ENCODE measurements around the gene RBM47.
"Not testable (repeated sequence)": the region's sequence is repeated elsewhere in the genome, so short reads cannot be mapped to it uniquely, and the experiment has no call there.

Gene RBM47

GRCh38 chr4:40434126-40434687 is 195.5 kb downstream of the RBM47 start:
- no peak for DNase-seq

DNA sequence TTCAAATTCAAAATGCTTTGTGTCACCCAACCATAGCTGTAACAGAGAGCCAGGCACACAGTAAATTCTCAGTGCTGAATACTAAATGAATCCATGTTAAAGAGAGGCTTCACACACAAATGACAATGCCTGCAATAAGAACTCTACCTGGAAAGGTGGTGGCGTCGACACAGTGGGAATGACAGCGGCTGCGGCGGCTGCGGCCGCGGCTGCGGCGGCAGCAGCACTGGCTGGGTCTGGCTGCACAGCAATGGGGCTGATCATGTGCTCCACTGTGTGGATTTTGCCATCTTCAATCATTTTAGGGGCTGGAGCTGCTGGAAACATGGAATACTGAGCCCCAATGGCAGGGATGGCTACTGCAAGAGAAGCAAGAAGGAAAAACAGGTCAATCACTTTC is 197.2 kb downstream of the RBM47 start:
- DNase-seq: no peak

DNA sequence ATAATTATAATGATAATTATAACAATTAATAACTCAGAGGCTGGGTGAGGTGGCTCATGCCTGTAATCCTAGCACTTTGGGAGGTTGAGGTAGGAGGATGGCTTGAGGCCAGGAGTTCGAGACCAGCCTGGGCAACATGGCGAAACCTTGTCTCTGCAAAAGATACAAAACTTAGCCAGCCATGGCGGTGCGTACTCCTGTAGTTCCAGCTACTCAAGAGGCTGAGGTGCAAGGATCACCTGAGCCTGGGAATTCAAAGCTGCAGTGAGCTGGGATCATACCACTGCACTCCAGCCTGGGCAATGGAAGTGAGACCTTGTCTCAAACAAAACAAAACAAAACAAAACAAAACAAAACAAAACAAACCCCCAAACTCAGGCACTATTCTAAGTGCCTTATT is 201.8 kb downstream of the RBM47 start:
- not testable (repeated sequence) for DNase-seq

DNA sequence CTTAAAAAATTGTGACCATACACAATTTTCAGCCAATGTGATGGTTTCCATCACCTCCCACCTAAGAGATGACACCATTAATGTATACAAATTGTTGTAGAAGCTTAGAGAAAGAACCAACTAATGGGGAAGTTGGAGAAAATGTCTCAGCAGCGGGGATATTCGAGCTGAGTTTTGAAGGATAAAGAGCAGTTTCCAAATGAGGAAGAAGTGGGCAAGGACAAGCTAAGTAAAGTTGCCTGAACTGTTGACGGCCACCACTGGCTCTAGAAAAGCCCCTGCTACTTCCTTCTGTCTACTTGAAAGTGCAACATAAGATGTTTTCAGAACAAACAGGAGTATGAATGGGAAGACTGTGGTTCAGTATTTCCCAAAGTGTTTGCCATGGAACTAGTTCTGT is 202.5 kb downstream of the RBM47 start:
- no peak for DNase-seq

- no peak for DNase-seq
Observed at GRCh38 chr4:40425799-40426574, 203.7 kb downstream of the RBM47 start.

DNA sequence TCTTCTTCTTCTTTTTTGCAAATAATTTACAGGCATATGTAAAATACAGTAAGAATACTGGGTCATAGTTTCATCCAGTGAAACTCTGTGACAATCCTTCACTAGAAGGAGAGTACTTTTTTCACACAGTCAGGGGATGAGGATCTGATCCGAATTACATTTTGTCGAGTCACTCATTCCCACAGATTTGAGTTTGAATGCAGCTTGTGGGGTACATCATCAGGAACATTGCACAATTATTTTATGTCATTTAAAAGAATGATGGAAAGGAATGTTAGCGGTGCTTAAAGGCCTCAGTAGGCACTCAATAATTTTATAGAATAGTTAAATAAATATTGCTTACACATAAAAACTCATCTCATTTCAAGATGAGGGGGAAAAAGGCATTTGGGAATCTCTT is 205.9 kb downstream of the RBM47 start:
- DNase-seq: no peak

DNA sequence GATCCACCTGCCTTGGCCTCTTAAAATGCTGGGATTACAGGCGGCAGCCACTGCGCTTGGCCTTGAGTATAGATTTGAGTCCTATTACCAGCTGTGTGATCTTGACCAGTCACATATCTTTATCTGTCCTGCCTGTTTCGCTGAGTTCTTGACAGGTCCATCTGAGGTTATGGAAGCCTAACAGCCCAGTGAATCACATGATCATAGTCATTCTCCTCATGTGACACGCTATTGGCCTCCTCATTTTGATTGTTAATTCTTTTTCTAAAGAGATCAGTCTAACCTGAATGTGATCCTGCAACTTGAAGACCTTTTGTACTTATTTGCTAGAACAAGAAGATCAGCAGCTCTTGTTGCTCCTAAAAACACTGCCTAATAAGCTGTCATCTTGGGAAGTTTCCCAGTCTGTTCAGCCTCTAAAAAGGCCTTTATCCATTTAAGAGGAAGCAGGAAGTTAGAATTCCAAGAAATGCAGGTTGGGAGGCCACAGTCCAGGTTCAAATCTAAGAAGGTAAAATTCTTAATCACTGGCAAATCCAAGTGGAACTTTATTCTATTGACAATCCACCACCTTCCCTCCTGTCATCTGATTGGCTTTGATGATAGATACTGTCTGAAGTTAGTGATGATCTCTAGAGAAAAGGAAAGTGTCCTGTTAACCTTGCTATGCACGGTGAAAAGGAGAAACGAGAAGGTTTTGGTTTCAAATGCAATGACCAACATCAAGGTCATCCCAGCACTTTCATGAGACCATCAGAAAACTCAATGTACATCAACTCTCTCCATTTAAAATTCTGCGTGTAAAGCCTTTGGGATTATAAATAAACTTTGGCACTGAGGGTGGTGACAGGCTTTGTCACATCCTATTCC is 207.6 kb downstream of the RBM47 start:
- DNase-seq: no peak

GRCh38 chr4:40419231-40419912 is 210.3 kb downstream of the RBM47 start:
- no peak for DNase-seq

DNA sequence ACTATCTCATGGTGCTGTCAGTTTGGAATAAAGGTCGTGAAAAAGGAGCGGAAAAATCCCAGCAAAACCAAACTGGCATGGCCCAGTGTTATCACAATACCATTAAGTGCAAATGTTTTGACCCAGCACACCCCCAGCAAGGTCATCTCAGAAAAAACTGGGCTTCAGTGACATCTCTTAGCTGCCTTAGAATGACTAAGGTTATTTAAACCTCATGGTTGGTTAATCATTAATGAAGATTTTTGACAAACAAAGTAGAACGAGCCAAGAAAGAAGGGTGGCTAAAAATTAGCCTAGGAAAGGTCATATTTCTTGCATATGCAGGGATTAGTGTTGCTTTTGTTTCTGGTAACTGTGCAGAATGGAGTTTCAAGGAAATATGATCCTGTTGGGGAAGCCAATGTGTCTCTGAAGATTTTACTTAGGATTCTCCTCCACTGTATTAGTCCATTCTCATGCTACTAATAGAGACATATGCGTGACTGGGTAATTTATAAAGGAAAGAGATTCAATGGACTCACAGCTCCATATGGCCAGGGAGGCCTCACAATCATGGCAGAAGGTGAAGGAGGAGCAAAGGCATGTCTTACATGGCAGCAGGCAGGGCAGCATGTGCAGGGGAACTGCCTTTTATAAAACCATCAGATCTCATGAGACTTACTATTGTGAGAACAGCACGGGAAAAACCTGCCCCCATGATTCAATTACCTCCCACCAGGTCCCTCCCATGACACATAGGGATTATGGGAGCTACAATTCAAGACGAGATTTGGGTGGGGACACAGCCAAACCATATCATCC is 211.0 kb downstream of the RBM47 start:
- no peak for DNase-seq

GRCh38 chr4:40417941-40418340 is 211.7 kb downstream of the RBM47 start:
- DNase-seq: no peak

GRCh38 chr4:40414673-40415072 is 215.0 kb downstream of the RBM47 start:
- no peak for DNase-seq

DNA sequence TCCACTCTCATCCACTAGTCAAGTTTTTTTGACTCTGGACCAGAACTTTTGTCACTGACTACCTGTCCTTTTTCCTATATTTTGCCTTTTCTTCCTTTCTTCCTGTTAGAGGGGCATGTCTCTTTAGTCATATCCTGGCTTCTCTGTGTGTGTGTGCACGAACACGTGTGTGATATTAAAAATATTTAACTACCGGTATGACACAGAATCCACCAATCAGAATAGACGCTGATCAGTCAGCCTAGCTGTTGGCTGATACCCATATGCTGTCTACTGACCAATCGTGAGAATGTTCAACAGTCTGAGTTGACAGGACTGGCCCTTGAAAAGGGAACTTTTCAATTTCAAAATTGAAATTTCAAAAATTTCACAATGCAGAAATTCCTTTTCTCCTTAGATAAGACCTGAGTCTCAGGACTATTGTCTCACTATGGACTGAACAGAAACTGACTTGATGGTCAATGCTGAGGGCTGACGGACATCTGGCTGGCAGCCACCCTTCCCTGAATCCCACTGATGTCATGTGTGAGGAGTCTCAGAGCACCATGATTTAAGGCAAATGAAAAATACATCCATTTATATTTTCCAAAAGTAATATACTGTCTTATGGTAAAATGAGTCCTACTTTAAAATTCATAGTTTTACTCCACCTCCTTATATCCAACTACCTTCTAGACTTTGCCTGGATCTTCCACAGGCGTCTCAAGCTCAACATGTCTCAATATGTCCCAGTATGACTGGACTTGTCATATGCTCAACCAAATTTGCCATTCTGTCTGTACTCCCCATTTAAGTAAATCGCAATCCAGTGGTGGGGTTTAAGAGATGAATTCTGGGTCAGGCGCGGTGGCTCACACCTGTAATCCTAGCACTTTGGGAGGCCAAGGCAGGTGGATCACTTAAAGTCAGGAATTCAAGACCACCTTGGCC is 216.5 kb downstream of the RBM47 start:
- DNase-seq: no peak

DNA sequence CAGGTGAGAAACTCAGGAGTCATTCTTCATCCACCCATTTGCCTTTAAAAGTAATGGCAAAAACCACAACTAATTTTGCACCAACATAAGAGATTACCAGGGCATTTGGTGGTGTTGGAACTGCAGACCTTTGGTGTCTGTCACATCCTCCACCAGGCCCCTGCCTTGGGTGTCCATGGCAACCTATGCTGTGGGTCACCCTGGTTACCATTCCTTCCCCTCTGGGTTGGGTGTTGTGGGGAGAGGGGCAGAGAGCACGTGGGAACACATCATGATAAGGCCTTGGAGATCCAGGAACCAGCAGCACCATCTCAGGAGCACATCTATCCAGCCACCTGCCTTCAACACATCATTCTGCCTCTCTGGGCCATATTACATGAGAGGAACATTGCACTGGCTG is 217.3 kb downstream of the RBM47 start:
- no peak for DNase-seq

- no peak for DNase-seq
Observed at GRCh38 chr4:40409835-40410234, 219.8 kb downstream of the RBM47 start.

GRCh38 chr4:40407468-40407867 is 222.2 kb downstream of the RBM47 start:
- DNase-seq: not testable (repeated sequence)

GRCh38 chr4:40406340-40406739 is 223.3 kb downstream of the RBM47 start:
- no peak for DNase-seq

DNA sequence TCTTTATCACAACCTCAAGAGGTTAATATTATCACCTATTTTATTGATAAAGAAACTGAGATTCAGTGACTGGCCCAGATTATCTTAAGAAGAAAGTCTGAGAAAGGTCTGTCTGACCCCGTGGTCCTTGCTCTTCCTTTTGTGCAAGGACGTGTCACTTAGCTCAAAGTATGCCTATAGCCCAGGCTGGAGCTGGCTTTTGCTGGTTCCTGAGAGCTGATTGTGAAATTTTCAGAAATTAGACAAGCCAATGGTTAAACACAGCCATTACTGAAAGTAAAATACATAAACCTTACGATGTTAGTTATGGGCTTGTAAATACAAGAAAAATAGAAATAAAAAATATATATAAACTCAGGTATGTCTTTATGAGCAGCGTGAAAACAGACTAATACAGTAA is 224.5 kb downstream of the RBM47 start:
- no peak for DNase-seq

DNA sequence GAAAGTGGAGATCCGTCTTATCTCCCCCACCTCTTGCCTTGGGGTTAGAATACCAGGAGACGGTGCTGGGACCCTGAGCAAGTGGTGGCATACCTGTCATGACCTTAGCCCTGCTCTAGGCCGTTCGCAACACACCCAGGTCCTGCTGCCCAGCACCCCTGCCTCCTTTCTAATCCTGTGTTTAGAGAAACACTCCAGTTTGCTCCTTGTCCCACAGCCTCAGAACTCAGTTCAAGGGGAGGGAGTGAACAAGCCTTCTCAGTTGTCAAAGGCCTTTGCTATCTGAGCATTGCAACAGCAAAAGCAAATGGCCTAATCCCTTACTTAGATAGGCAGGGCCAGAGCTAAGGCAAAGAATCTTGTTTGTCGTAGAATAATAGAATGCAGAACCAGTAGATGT is 226.6 kb downstream of the RBM47 start:
- no peak for DNase-seq

GRCh38 chr4:40402556-40402955 is 227.1 kb downstream of the RBM47 start:
- DNase-seq: no peak

GRCh38 chr4:40401631-40402030 is 228.0 kb downstream of the RBM47 start:
- no peak for DNase-seq

GRCh38 chr4:40401096-40401495 is 228.6 kb downstream of the RBM47 start:
- DNase-seq: no peak
